ENCODE measurements around the gene HMGCS2.

HMGCS2 gene

DNA sequence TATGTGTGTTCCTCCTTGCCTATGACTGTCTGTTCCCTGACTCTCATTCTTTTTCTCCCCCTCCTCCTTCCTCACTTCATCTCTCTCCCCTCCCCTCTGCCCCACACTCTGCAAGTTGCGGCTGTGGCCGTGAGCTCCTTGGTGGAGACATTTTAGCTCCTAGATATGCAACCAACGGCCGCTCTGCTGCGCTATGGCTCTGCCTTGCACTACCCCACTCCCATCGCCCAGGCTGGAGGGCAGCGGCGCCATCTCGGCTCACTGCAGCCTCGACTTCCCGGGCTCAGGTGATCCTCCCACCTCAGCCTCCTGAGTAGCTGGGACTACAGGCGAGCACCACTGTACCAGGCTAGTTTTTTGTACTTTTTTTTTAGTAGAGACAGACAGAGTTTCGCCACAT lies 37.0 kb upstream of the HMGCS2 start:
- no peak overlapping the region for H3K27ac ChIP-seq

DNA sequence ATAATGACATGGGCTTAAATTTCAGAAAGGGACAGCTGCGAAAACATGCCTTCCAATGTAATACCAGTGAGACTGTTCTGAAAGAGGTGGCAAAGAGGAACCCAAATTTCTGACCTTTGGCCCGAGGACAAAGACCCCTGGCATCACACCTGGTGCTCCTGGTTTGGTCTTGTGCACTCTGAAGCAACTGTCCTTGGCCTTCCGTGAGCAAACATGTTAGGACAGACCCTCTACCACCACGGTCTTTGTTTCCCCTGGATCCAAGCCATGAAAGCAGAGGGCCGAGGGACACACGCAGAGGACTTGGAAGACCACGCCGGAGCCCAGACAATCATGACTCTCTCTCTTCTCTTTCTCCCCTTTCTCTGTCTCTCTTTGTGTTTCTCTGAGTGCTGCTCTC lies 36.5 kb upstream of the HMGCS2 start:
- TF ChIP-seq, protein P1, sequence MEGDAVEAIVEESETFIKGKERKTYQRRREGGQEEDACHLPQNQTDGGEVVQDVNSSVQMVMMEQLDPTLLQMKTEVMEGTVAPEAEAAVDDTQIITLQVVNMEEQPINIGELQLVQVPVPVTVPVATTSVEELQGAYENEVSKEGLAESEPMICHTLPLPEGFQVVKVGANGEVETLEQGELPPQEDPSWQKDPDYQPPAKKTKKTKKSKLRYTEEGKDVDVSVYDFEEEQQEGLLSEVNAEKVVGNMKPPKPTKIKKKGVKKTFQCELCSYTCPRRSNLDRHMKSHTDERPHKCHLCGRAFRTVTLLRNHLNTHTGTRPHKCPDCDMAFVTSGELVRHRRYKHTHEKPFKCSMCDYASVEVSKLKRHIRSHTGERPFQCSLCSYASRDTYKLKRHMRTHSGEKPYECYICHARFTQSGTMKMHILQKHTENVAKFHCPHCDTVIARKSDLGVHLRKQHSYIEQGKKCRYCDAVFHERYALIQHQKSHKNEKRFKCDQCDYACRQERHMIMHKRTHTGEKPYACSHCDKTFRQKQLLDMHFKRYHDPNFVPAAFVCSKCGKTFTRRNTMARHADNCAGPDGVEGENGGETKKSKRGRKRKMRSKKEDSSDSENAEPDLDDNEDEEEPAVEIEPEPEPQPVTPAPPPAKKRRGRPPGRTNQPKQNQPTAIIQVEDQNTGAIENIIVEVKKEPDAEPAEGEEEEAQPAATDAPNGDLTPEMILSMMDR (IDR thresholded peaks at IDR 0.05; ENCODE audit: low read depth, low read length, missing control alignments) = no peak
- no peak overlapping the region for H3K4me3 ChIP-seq (ENCODE audit: low read depth, low read length)
- in situ Hi-C loops (cut with HindIII; ENCODE audit: low pct_ligation_motif_present, low sequenced_read_pairs) = no loop called here
- no peak overlapping the region for H3K27ac ChIP-seq
- H3K36me3 ChIP-seq (replicated peaks) = no peaks in the 10 kb centered on the region
- no peak for DNase-seq
- peaks cover 8% of the 10 kb centered on the region for H3K27me3 ChIP-seq (replicated peaks)

More for the DNA sequence above, 37.0 kb upstream of the HMGCS2 start:
- Histone ChIP-seq H3K36me3 (replicated peaks) (no peaks in the 10 kb centered on the region), H3K27me3 (replicated peaks) (peaks cover 8% of the 10 kb centered on the region), H3K4me3 (ENCODE audit: low read depth, low read length) (no peak overlapping the region)
- no peak for DNase-seq
- TF ChIP-seq, protein P1 (IDR thresholded peaks at IDR 0.05; ENCODE audit: low read depth, low read length, missing control alignments) = no peak
- in situ Hi-C loops (cut with HindIII; ENCODE audit: low pct_ligation_motif_present, low sequenced_read_pairs) = no loop called here

DNA sequence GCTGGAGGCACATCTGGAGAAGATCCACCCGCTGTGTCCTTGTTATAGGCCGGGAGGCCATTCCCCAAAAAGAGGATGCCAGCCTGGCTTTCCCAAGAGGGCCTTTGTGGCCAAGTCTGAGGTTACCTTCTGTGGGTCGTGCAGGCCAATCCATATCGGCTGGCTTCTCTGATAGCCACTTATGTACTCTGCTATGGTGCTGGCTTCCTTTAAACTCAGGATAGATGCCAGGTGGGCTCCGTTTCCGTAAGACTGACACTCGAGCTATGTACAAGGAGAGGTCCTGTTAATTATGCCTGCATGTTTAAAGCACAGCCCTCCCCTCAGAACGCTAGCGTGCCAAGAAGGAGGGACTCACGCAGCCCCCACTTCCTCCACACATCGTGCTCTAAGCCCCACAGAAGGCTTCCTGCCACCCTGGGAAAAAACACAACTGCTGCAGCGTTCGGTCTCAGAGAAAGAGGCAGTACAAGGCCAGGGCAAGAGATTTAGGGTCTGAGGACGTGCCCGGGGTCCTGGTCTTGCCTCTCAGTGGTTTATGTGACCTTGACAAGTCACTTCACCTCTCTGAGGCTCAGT lies 31.0 kb upstream of the HMGCS2 start:
- H3K27me3 ChIP-seq (replicated peaks) = no peaks in the 10 kb centered on the region
- in situ Hi-C loops (cut with HindIII; ENCODE audit: low pct_ligation_motif_present, low sequenced_read_pairs) = no loop called here
- DNase-seq = no peak
- TF ChIP-seq, protein P1 (IDR thresholded peaks at IDR 0.05; ENCODE audit: low read depth, low read length, missing control alignments) = no peak
- H3K36me3 ChIP-seq (replicated peaks) = no peaks in the 10 kb centered on the region
- H3K27ac ChIP-seq = no peak overlapping the region
- H3K4me3 ChIP-seq (ENCODE audit: low read depth, low read length) = no peak overlapping the region

DNA sequence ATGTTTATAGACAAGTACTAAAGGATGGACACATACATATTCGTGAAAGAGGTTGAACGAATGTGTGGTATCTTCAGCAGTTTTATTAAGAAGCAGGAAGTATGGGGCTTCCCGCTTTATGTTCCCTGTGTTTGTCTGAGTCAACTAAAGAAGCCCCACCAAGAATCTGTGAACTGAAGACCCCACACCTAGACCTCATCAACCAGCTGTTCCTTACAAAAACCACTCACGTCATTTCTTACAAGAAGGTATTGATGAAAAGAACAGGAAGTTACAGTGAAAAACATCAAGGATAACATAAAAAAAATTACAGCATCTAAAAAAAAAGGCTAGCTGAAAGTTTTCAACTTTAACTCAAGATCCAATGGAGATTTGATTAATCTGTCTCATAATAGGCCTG lies 30.3 kb upstream of the HMGCS2 start:
- H3K36me3 ChIP-seq (replicated peaks) = no peaks in the 10 kb centered on the region

DNA sequence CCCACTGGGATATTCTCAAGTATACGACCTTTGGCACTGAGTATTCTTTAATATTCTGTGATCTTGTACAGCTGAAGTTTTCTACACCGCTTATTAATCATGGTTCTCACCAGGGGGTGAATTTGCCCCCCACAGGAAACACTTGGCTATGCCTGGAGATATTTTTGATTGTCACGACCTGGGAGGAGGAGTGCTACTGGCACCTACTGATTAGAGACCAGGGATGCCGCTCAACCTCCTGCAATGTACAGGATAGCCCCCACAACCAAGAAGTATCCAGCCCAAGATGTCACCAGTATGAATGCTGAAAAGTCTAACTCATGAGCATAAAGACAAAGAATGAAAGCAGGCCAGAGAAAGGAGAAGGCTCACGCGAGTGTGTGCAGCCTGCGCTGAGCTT lies 28.9 kb upstream of the HMGCS2 start:
- in situ Hi-C loops (cut with HindIII; ENCODE audit: low pct_ligation_motif_present, low sequenced_read_pairs) = no loop called here
- no peak for DNase-seq
- TF ChIP-seq, protein P1 (IDR thresholded peaks at IDR 0.05; ENCODE audit: low read depth, low read length, missing control alignments) = no peak
- Histone ChIP-seq H3K27ac (no peak overlapping the region), H3K27me3 (replicated peaks) (no peaks in the 10 kb centered on the region), H3K4me3 (ENCODE audit: low read depth, low read length) (no peak overlapping the region), H3K36me3 (replicated peaks) (no peaks in the 10 kb centered on the region)

More for the DNA sequence above, 30.3 kb upstream of the HMGCS2 start:
- no peak for DNase-seq
- H3K4me3 ChIP-seq (ENCODE audit: low read depth, low read length) = no peak overlapping the region
- H3K27me3 ChIP-seq (replicated peaks) = no peaks in the 10 kb centered on the region
- in situ Hi-C loops (cut with HindIII; ENCODE audit: low pct_ligation_motif_present, low sequenced_read_pairs) = no loop called here
- TF ChIP-seq, protein P1 (IDR thresholded peaks at IDR 0.05; ENCODE audit: low read depth, low read length, missing control alignments) = no peak
- no peak overlapping the region for H3K27ac ChIP-seq

DNA sequence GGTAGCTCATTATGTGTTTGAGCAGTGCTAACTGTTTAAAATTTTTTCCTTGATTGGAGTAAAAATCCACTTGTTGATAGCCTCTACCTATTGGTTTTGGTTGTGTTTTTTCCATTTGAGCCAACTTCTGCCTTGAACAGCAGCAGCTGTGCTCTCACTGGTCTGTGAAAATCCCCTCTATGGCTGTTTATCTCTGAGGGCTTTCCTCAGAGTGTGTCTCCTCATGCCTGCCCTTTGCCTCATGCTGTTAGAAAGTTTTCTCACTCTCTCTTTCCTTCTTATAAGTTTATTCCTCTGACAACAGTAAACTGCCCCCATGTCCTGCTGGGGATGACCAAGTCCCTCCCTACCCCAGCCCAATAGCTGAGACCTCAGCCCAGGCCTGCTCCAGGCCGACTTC lies 28.5 kb upstream of the HMGCS2 start:
- TF ChIP-seq, protein P1 (IDR thresholded peaks at IDR 0.05; ENCODE audit: low read depth, low read length, missing control alignments) = no peak
- Histone ChIP-seq H3K36me3 (replicated peaks) (no peaks in the 10 kb centered on the region), H3K27ac (no peak overlapping the region), H3K4me3 (ENCODE audit: low read depth, low read length) (no peak overlapping the region), H3K27me3 (replicated peaks) (no peaks in the 10 kb centered on the region)
- in situ Hi-C loops (cut with HindIII; ENCODE audit: low pct_ligation_motif_present, low sequenced_read_pairs) = no loop called here
- DNase-seq = no peak

Measured in brain microvascular endothelial cell (primary cell).